K562 (cell line): ENCODE data around the gene ARHGAP31. TPM values are rescaled to one million over a fixed set of nuclear protein-coding genes. Genes with fewer than 3 reads are reported as not detected.

Experiments used
- ATAC-seq: fragments of 200-7000 bp; cut with Tn5 transposase; 3 replicates; pipeline ENCODE4 v1.9.1; 2020; ENCODE audit warnings: moderate library complexity
- BruUV-seq: library from RNA; stranded (reverse); fragments of 400-500 nt; replicated peaks from 2 replicates; lab custom pipeline; 2021; lab: Mats Ljungman, UMichigan
- CTCF ChIA-PET: fragments of 300-600 bp; formaldehyde crosslinking; extraction: SDS; loops from one replicate; lab custom pipeline; 2021; ENCODE audit warnings: low intra/inter-chr PET ratio; lab: Yijun Ruan, JAX
- POLR2A ChIA-PET: fragments of 300-600, 350-650 bp; sonication (Branson Sonifier 250); formaldehyde crosslinking; extraction: SDS; loops from one replicate; lab custom pipeline; 2021; ENCODE audit warnings: antibody characterized with exemption, inconsistent platforms; lab: Yijun Ruan, JAX
- DNase-seq, 4 experiments: peaks; one replicate each; pipeline versions ENCODE4 v3.0.0 to v3.0.0-alpha.2; 2011 to 2018; ENCODE audit warnings: low spot score in 3 of 4, mixed read lengths in 3 of 4; ENCODE audit errors: extremely low read depth in 1 of 4
- FAIRE-seq: peaks from 2 replicates; lab custom pipeline; 2011; peaks lifted over from hg19 to GRCh38; lab: Jason Lieb, UNC
- H2AFZ ChIP-seq: 2 replicates; pipeline ENCODE4 v1.6.0; 2011; ENCODE audit warnings: low read depth, low read length, control low read depth, inconsistent platforms
- H3K27ac ChIP-seq: fragments of 200-600 bp; 3 replicates; pipeline ENCODE4 v1.8.0; 2011; ENCODE audit warnings: low read depth, mild to moderate bottlenecking, control low read depth, inconsistent platforms, low read length, moderate library complexity, mixed read lengths; ENCODE audit errors: extremely low read depth
- H3K27me3 ChIP-seq, 2 experiments: fragments of 300-600 bp in 1 of 2; 2 replicates in 1 of 2; 3 replicates in 1 of 2; pipeline versions ENCODE4 v1.6.0 to v1.8.0; 2011; ENCODE audit warnings: inconsistent platforms in 2 of 2, low read length in 2 of 2, mild to moderate bottlenecking in 1 of 2, mixed read lengths in 1 of 2, moderate library complexity in 1 of 2; ENCODE audit not compliant: control insufficient read depth in 2 of 2, insufficient read depth in 2 of 2
- H3K36me3 ChIP-seq: fragments of 300-600 bp; 3 replicates; pipeline ENCODE4 v1.8.0; 2011; ENCODE audit warnings: mild to moderate bottlenecking, low read length, inconsistent platforms; ENCODE audit not compliant: control insufficient read depth, insufficient read depth
- H3K4me1 ChIP-seq, 2 experiments: fragments of 200-600 bp in 1 of 2; replicated peaks in 1 of 2; 2 replicates in 1 of 2; 3 replicates in 1 of 2; pipeline versions ENCODE4 v1.5.1 to v1.8.0; 2011; ENCODE audit warnings: inconsistent platforms in 2 of 2, low read length in 2 of 2, mild to moderate bottlenecking in 1 of 2, mixed read lengths in 1 of 2, moderate library complexity in 1 of 2; ENCODE audit not compliant: control insufficient read depth in 2 of 2, insufficient read depth in 2 of 2
- H3K4me2 ChIP-seq: 2 replicates; pipeline ENCODE4 v1.6.1; 2011; ENCODE audit warnings: low read length, control low read depth, inconsistent platforms, mixed read lengths; ENCODE audit not compliant: insufficient read depth
- H3K4me3 ChIP-seq: fragments of 200-600 bp; sonication (generic), shearing (Covaris generic); 2 replicates; pipeline ENCODE4 v1.5.1; 2016; ENCODE audit warnings: control low read depth, inconsistent platforms
- H3K79me2 ChIP-seq: fragments of 200-600 bp; 3 replicates; pipeline ENCODE4 v1.8.0; 2011; ENCODE audit warnings: low read length, inconsistent platforms; ENCODE audit not compliant: control insufficient read depth, insufficient read depth
- H3K9ac ChIP-seq, 2 experiments: 2 replicates each; pipeline versions ENCODE4 v1.6.0 to v1.6.1; 2011; ENCODE audit warnings: low read depth in 2 of 2, low read length in 2 of 2, control low read depth in 1 of 2, inconsistent platforms in 1 of 2, mild to moderate bottlenecking in 1 of 2, mixed read lengths in 1 of 2; ENCODE audit not compliant: insufficient read depth in 1 of 2
- H3K9me1 ChIP-seq: one replicate; pipeline ENCODE4 v1.6.0; 2011; ENCODE audit warnings: inconsistent platforms, mild to moderate bottlenecking, low read length, moderate library complexity; ENCODE audit not compliant: control insufficient read depth, insufficient read depth
- H3K9me3 ChIP-seq: replicated peaks from 2 replicates; pipeline ENCODE4 v1.5.1; 2011; ENCODE audit warnings: low read depth, low read length, inconsistent platforms; ENCODE audit not compliant: control insufficient read depth, insufficient read depth
- H4K20me1 ChIP-seq: replicated peaks from 2 replicates; pipeline ENCODE4 v1.6.1; 2011; ENCODE audit warnings: low read length, inconsistent platforms, mixed read lengths; ENCODE audit not compliant: control insufficient read depth, insufficient read depth
- CREB5 ChIP-seq: fragments of 250-450 bp; sonication (Bioruptor Pico); IDR thresholded peaks from 2 replicates; pipeline ENCODE4 v1.5.0; 2020; ENCODE audit warnings: mild to moderate bottlenecking
- CTCF ChIP-seq, 3 experiments: IDR thresholded peaks in 2 of 3; conservative IDR thresholded peaks in 1 of 3; 2 replicates each; pipeline ENCODE4 v1.5.1; 2011 to 2012; ENCODE audit warnings: low read length in 3 of 3, mild to moderate bottlenecking in 3 of 3, control low read depth in 2 of 3, improper control_type of control experiment in 1 of 3, inconsistent platforms in 1 of 3, low read depth in 1 of 3, mixed read lengths in 1 of 3, moderate library complexity in 1 of 3; ENCODE audit not compliant: insufficient read depth in 2 of 3
- NFIC ChIP-seq: fragments of 450-650 bp; IDR thresholded peaks from 2 replicates; pipeline ENCODE4 v1.6.1; 2017; ENCODE audit warnings: mild to moderate bottlenecking, inconsistent platforms
- RAD21 ChIP-seq, 2 experiments: fragments of 250-450 bp in 1 of 2; fragments of 450-650 bp in 1 of 2; sonication (Bioruptor Pico) in 1 of 2; formaldehyde crosslinking in 1 of 2; IDR thresholded peaks in 1 of 2; conservative IDR thresholded peaks in 1 of 2; 2 replicates each; pipeline versions ENCODE4 v1.4.0 to v1.8.0; 2020 to 2022; ENCODE audit warnings: mild to moderate bottlenecking in 2 of 2, moderate library complexity in 1 of 2
- TAF1 ChIP-seq: IDR thresholded peaks from 2 replicates; pipeline ENCODE4 v1.6.1; 2011; ENCODE audit warnings: mild to moderate bottlenecking, low read length, moderate library complexity; ENCODE audit not compliant: insufficient read depth, control insufficient read depth, severe bottlenecking; ENCODE audit errors: extremely low read depth
- ZNF511 ChIP-seq: sonication (generic); formaldehyde crosslinking; IDR thresholded peaks from 2 replicates; pipeline ENCODE4 v1.8.0; 2022; ENCODE audit warnings: mild to moderate bottlenecking, missing genetic modification reagents
- ZNF589 ChIP-seq: fragments of 200-800 bp; sonication (Bioruptor generic); IDR thresholded peaks from 2 replicates; pipeline ENCODE4 v1.6.1; 2016; ENCODE audit warnings: low read depth, missing genetic modification characterization, missing compliant biosample characterization
- WGBS: fragments of 100-300 bp; shearing (Covaris generic); methylation state at CpG from one replicate; pipeline ENCODE4 v1.1.6; 2016; ENCODE audit warnings: low coverage, mixed read lengths; ENCODE audit not compliant: insufficient coverage; ENCODE audit errors: missing lambda C conversion rate; 5-methylcytosine and 5-hydroxymethylcytosine counted together
- in situ Hi-C: fragments of 300-500 bp; cut with MboI; formaldehyde crosslinking; loops from 4 replicates; pipeline ENCODE4 v1.15.0; 2018; ENCODE audit warnings: inconsistent platforms, mixed read lengths
- intact Hi-C: fragments of 100-400 bp; cut with micrococcal nuclease; formaldehyde crosslinking; loops from 2 replicates; pipeline ENCODE4 v1.14.2; 2022
- polyA plus RNA-seq, 8 experiments: library from polyadenylated mRNA; depleted of rRNA in 4 of 8; stranded (reverse) in 5 of 8; unstranded in 3 of 8; fragments of >200 nt; fragmentation: Nextera tagmentation in 2 of 8; fragmentation: Illumina TruSeq in 1 of 8; extraction: Ambion mirVana in 2 of 8; extraction: Trizol in 1 of 8; gene quantifications; 2 replicates each; pipeline versions ENCODE4 v1.2.1 to v1.2.3, GENCODE V29; 2011 to 2014; ENCODE audit warnings: inconsistent platforms in 1 of 8, missing spikeins in 1 of 8
- total RNA-seq, 7 experiments: library from RNA; depleted of rRNA in 6 of 7; stranded (reverse); fragments of >200 nt in 6 of 7; fragmentation: Illumina TruSeq in 2 of 7; extraction: Trizol in 2 of 7; gene quantifications; 2 replicates each; pipeline versions ENCODE4 v1.2.1 to v1.2.3, GENCODE V29; 2011 to 2021; ENCODE audit warnings: low replicate concordance in 1 of 7

The ARHGAP31 gene
- total and polyA plus RNA-seq, 9 of the 15 experiments (the other 6 are each of a cell fraction or from before 2014, with no cell fraction given), result under 0.01 to 0.13 (median 0.06) TPM; not detected in 5

GRCh38 chr3:119380697-119381096 is 86.5 kb downstream of the ARHGAP31 start:
- no TSS peak for BruUV-seq
- H3K36me3 ChIP-seq, result no peaks in the 10 kb centered on the region
- H2AFZ ChIP-seq, result no peak overlapping the region
- WGBS, result 0% methylated on average over 3 of the region's 3 CpGs
- ChIA-PET POLR2A (no interaction called here), CTCF (no interaction called here)
- peaks cover 0 to 9% of the 10 kb centered on the region in 2 experiments; a peak in 2 of 5 replicates for H3K27me3 ChIP-seq
- in situ Hi-C loops, result no loop called here
- H3K27ac ChIP-seq, result no peak overlapping the region
- ATAC-seq (peak; percentile 69), DNase-seq (peak in 1 of 4 experiments; percentile 29), FAIRE-seq (peak; percentile 19)
- intact Hi-C loops, result loop anchor here (5.0 kb wide), 2 partner anchors 103 to 302 kb away; no protein-coding TSS in a partner anchor
- H3K4me1 ChIP-seq, result no peaks in the 10 kb centered on the region
- no peak overlapping the region for H3K4me3 ChIP-seq
- peak; percentile 9 to 27 (median 18); a peak in 2 of 6 replicates for TF ChIP-seq CTCF (IDR thresholded peaks at IDR 0.05 in 2 of 3, conservative IDR thresholded peaks at IDR 0.05 in 1 of 3; ENCODE audit: insufficient read depth in 2 of 3, low read depth in 1 of 3, low read length in 3 of 3)
- TF ChIP-seq RAD21 (CRISPR knock-in tag; conservative IDR thresholded peaks at IDR 0.05 in 1 of 2, IDR thresholded peaks at IDR 0.05 in 1 of 2), result peak in 1 of 2 experiments; percentile 39; a peak in 2 of 4 replicates
- peak; percentile 90 for TF ChIP-seq NFIC
- TF ChIP-seq CREB5 (CRISPR knock-in tag), result no peak
- TF ChIP-seq ZNF511 (CRISPR knock-in tag), result no peak
- no peak for TF ChIP-seq TAF1
- TF ChIP-seq ZNF589 (CRISPR knock-in tag), result no peak
- H4K20me1 ChIP-seq, result no peaks in the 10 kb centered on the region
- H3K9me3 ChIP-seq, result no peaks in the 10 kb centered on the region
- H3K4me2 ChIP-seq, result no peak overlapping the region
- H3K9ac ChIP-seq, result no peak overlapping the region
- no peaks in the 10 kb centered on the region for H3K79me2 ChIP-seq
- H3K9me1 ChIP-seq, result no peaks in the 10 kb centered on the region
